KMS-11 (cell line): Measurements from ENCODE around the gene SLC23A2.

ENCODE experiments used
- H2AFZ ChIP-seq: fragments of 200-600 bp; sonication (generic); 2 replicates; pipeline ENCODE4 v1.6.1; 2016; ENCODE audit warnings: antibody characterized with exemption, mixed run types, low read depth
- H3K27ac ChIP-seq: fragments of 200-600 bp; sonication (generic); 2 replicates; pipeline ENCODE4 v1.6.1; 2016; ENCODE audit warnings: mild to moderate bottlenecking, mixed run types
- H3K27me3 ChIP-seq: fragments of 200-600 bp; sonication (generic); 2 replicates; pipeline ENCODE4 v1.6.1; 2017; ENCODE audit warnings: mild to moderate bottlenecking, low read depth, mixed run types, moderate library complexity; ENCODE audit not compliant: insufficient read depth
- H3K36me3 ChIP-seq: fragments of 200-600 bp; sonication (generic); 2 replicates; pipeline ENCODE4 v1.6.1; 2017; ENCODE audit warnings: mild to moderate bottlenecking, mixed run types; ENCODE audit not compliant: insufficient read depth
- H3K4me1 ChIP-seq: fragments of 200-600 bp; sonication (generic); 2 replicates; pipeline ENCODE4 v1.6.1; 2016; ENCODE audit warnings: mild to moderate bottlenecking, low read depth, mixed run types; ENCODE audit not compliant: poor library complexity, severe bottlenecking
- H3K4me2 ChIP-seq: fragments of 200-600 bp; sonication (generic); 2 replicates; pipeline ENCODE4 v1.7.0; 2016; ENCODE audit warnings: mild to moderate bottlenecking, mixed run types
- H3K4me3 ChIP-seq: fragments of 200-600 bp; sonication (generic); IDR thresholded peaks from 2 replicates; pipeline ENCODE4 v1.6.1; 2017; ENCODE audit warnings: low read depth, low read length, mixed read lengths; ENCODE audit not compliant: insufficient read depth
- H3K79me2 ChIP-seq: fragments of 200-600 bp; sonication (generic); 2 replicates; pipeline ENCODE4 v1.6.1; 2016; ENCODE audit warnings: low read depth, mixed run types; ENCODE audit not compliant: insufficient read depth
- H3K9ac ChIP-seq: fragments of 200-600 bp; sonication (generic); 2 replicates; pipeline ENCODE4 v1.6.1; 2016; ENCODE audit warnings: mild to moderate bottlenecking, mixed run types
- H4K20me1 ChIP-seq: fragments of 200-600 bp; sonication (generic); 2 replicates; pipeline ENCODE4 v1.6.1; 2016; ENCODE audit warnings: mild to moderate bottlenecking, mixed run types; ENCODE audit not compliant: insufficient read depth
- TF ChIP-seq, protein P1 (sequence below): fragments of 200-600 bp; sonication (generic); conservative IDR thresholded peaks from 2 replicates; pipeline ENCODE4 v1.6.1; 2017; ENCODE audit warnings: low read depth, mild to moderate bottlenecking, antibody characterized with exemption, low read length, moderate library complexity, mixed read lengths

The SLC23A2 gene

DNA sequence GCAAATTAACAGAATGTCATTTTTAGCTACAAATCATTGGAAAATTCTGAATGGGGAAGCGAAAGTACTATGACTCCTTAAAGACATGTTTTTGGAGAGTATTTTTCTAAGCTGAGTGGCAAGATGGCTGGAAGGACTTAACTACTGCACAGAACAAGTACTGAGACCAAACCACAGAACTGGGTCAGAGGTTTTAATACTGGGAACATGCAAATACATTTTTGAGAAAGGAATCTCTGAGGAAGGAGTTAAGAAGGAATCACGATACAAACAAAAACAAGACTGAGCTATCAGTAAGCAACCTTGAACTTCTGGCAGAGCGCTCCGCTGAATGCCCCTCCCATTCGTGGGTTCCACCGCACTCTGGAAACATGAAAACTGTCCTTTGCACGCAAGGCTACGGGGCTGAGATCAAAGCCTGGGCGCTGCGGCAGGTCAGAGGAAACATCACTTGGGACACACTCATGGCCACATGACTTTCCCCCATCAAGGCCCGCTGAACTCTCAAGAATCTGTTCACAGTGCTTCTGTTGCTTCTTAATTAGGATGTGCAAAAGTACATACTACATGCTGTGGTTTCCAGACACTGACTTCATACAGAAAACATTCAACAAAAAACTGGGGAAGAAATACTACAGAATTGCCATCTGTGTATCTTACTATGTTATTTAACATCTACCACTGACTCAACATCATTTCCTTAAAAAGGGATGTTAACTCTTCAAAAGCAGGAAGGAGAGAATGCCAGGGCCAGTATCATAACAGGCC, 27.8 kb downstream of the SLC23A2 start:
- Histone ChIP-seq H4K20me1 (no peaks in the 10 kb centered on the region), H3K36me3 (no peaks in the 10 kb centered on the region), H3K4me2 (peak overlapping the region; percentile 66), H3K4me1 (peaks cover 25% of the 10 kb centered on the region), H3K4me3 (no peak overlapping the region), H3K79me2 (no peaks in the 10 kb centered on the region; the same call in 1 of the 2 replicates), H3K27ac (peak overlapping the region; percentile 71), H3K9ac (peak overlapping the region; percentile 29; the same call in 1 of the 2 replicates), H2AFZ (no peak overlapping the region), H3K27me3 (no peaks in the 10 kb centered on the region)
- TF ChIP-seq, protein P1, sequence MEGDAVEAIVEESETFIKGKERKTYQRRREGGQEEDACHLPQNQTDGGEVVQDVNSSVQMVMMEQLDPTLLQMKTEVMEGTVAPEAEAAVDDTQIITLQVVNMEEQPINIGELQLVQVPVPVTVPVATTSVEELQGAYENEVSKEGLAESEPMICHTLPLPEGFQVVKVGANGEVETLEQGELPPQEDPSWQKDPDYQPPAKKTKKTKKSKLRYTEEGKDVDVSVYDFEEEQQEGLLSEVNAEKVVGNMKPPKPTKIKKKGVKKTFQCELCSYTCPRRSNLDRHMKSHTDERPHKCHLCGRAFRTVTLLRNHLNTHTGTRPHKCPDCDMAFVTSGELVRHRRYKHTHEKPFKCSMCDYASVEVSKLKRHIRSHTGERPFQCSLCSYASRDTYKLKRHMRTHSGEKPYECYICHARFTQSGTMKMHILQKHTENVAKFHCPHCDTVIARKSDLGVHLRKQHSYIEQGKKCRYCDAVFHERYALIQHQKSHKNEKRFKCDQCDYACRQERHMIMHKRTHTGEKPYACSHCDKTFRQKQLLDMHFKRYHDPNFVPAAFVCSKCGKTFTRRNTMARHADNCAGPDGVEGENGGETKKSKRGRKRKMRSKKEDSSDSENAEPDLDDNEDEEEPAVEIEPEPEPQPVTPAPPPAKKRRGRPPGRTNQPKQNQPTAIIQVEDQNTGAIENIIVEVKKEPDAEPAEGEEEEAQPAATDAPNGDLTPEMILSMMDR = no peak

GRCh38 chr20:4972506-4973251, 28.6 kb downstream of the SLC23A2 start:
- Histone ChIP-seq H3K27ac (peak overlapping the region; percentile 71), H3K4me1 (peaks cover 25% of the 10 kb centered on the region), H3K27me3 (no peaks in the 10 kb centered on the region), H3K79me2 (no peaks in the 10 kb centered on the region; the same call in 1 of the 2 replicates), H3K4me2 (peak overlapping the region; percentile 66), H3K4me3 (no peak overlapping the region), H2AFZ (no peak overlapping the region), H3K9ac (peak overlapping the region; percentile 29; the same call in 1 of the 2 replicates), H3K36me3 (no peaks in the 10 kb centered on the region), H4K20me1 (no peaks in the 10 kb centered on the region)
- TF ChIP-seq, protein P1 = no peak

GRCh38 chr20:4971064-4971463, 30.2 kb downstream of the SLC23A2 start:
- Histone ChIP-seq H3K4me3 (no peak overlapping the region), H4K20me1 (no peaks in the 10 kb centered on the region), H3K79me2 (no peaks in the 10 kb centered on the region; the same call in 1 of the 2 replicates), H2AFZ (no peak overlapping the region), H3K4me1 (peaks cover 25% of the 10 kb centered on the region), H3K27me3 (no peaks in the 10 kb centered on the region), H3K27ac (no peak overlapping the region), H3K9ac (no peak overlapping the region), H3K4me2 (no peak overlapping the region), H3K36me3 (no peaks in the 10 kb centered on the region)
- TF ChIP-seq, protein P1 = no peak

DNA sequence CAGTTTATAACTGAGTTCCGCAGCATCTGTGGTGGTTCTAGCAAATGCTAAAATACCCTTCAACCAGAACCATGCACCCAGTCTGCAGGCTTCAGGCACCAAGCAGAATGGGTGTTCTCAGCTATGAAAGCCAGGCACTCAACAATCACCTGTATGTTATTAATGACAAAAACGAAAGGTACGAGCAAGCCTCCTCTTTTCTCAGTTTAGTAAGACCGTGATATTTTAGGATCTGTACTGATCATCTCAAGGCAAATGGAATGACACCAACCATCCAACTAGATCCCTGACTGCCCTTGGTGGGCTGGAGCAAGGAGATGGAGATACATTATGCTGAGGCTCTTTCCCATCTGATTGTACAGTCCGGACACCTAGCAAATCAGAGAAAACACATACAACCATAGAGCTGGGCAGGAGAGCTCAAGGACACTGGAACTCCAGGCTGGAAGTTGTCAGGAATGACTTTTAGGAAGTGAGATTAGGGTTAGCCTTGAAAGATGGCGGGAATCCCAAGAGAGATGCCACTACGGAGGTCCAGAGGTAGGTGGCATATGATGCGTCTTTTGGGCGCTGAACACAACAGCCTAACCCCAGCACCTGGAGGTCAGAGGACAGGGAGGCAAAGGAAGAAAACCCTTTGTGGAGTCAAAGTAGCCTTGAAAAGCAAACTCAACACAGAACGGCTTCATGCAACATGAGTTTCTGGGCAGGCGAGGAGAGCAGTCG, 33.4 kb downstream of the SLC23A2 start:
- no peaks in the 10 kb centered on the region; the same call in 1 of the 2 replicates for H3K79me2 ChIP-seq
- peaks cover 5% of the 10 kb centered on the region for H3K4me1 ChIP-seq
- no peak overlapping the region for H3K4me2 ChIP-seq
- no peaks in the 10 kb centered on the region for H3K36me3 ChIP-seq
- H3K9ac ChIP-seq = no peak overlapping the region
- TF ChIP-seq, protein P1 = no peak
- no peak overlapping the region for H3K27ac ChIP-seq
- H4K20me1 ChIP-seq = no peaks in the 10 kb centered on the region
- H3K4me3 ChIP-seq = no peak overlapping the region
- no peaks in the 10 kb centered on the region for H3K27me3 ChIP-seq
- H2AFZ ChIP-seq = no peak overlapping the region
